Gastroesophageal sphincter (tissue), 3 donors: ENCODE measurements around the gene KCNN4.

Experiments
- CTCF ChIP-seq, 4 experiments: fragments of 200-600 bp in 2 of 4; fragments of 450-650 bp in 2 of 4; sonication (generic) in 1 of 4; IDR thresholded peaks; one replicate each; pipeline ENCODE4 v1.5.1; 2017 to 2019; ENCODE audit warnings: antibody characterized with exemption in 4 of 4, mild to moderate bottlenecking in 2 of 4, moderate library complexity in 2 of 4
- EP300 ChIP-seq: sonication (generic); formaldehyde crosslinking; IDR thresholded peaks from one replicate; pipeline ENCODE4 v1.6.1; 2017; ENCODE audit warnings: antibody characterized with exemption, mild to moderate bottlenecking
- POLR2A ChIP-seq, 2 donors: fragments of 450-650 bp; IDR thresholded peaks; one replicate each; pipeline ENCODE4 v1.6.1; 2017; ENCODE audit warnings: antibody characterized with exemption in 2 of 2, mild to moderate bottlenecking in 2 of 2, moderate library complexity in 1 of 2
- POLR2AphosphoS5 ChIP-seq: sonication (generic); formaldehyde crosslinking; IDR thresholded peaks from one replicate; pipeline ENCODE4 v1.6.1; 2017; ENCODE audit warnings: antibody characterized with exemption

GRCh38 chr19:43759515-43759914, 21.3 kb downstream of the KCNN4 start:
- no peak for TF ChIP-seq CTCF (IDR thresholded peaks at IDR 0.05)
- no peak for TF ChIP-seq EP300
- TF ChIP-seq POLR2A (IDR thresholded peaks at IDR 0.05): no peak
- no peak for TF ChIP-seq POLR2AphosphoS5
